ENCODE results near the gene GFRA4. TPM values are rescaled to one million over a fixed set of nuclear protein-coding genes. Genes with fewer than 3 reads are reported as not detected.

The GFRA4 gene
- total and polyA plus RNA-seq, 2 experiments from 2014 or later = not detected

- Histone ChIP-seq H3K4me2 (ENCODE audit: unreplicated experiment) (no peak overlapping the region), H3F3A (ENCODE audit: insufficient read depth) (0 out of 2 replicates have a peak, but pooled peaks cover 4% of the 10 kb centered on the region), H3K9me2 (ENCODE audit: insufficient read depth) (no peaks in the 10 kb centered on the region), H4K20me1 (ENCODE audit: insufficient read depth) (no peaks in the 10 kb centered on the region), H3K9ac (no peak overlapping the region), H3K79me2 (ENCODE audit: insufficient read depth) (no peaks in the 10 kb centered on the region), H3K4me1 (ENCODE audit: insufficient read depth) (no peaks in the 10 kb centered on the region), H3K36me3 (ENCODE audit: low read depth) (no peaks in the 10 kb centered on the region), H3K27ac (no peak overlapping the region), H3K27me3 (replicated peaks; ENCODE audit: insufficient read depth) (peaks cover 31% of the 10 kb centered on the region), H3K4me3 (no peak overlapping the region), H2AFZ (no peak overlapping the region), H3K9me3 (ENCODE audit: low read depth) (no peaks in the 10 kb centered on the region)
- no peak for DNase-seq
- 60 to 62% methylated on average over 11 to 12 of the region's 12 CpGs for WGBS, 2 experiments (ENCODE audit: low coverage in 1 of 2, low lambda C conversion rate in 2 of 2, missing lambda C conversion rate in 2 of 2)
- TF ChIP-seq EZH2 (IDR thresholded peaks at IDR 0.05; ENCODE audit: insufficient read depth, poor library complexity, severe bottlenecking) = no peak
- no peak for TF ChIP-seq EZH2phosphoT487 (IDR thresholded peaks at IDR 0.05; ENCODE audit: insufficient read depth, low read depth)
- in situ Hi-C loops (cut with MboI) = no loop called here
These were observed 3.5 kb downstream of the GFRA4 start for GRCh38 chr20:3659492-3660261.

DNA sequence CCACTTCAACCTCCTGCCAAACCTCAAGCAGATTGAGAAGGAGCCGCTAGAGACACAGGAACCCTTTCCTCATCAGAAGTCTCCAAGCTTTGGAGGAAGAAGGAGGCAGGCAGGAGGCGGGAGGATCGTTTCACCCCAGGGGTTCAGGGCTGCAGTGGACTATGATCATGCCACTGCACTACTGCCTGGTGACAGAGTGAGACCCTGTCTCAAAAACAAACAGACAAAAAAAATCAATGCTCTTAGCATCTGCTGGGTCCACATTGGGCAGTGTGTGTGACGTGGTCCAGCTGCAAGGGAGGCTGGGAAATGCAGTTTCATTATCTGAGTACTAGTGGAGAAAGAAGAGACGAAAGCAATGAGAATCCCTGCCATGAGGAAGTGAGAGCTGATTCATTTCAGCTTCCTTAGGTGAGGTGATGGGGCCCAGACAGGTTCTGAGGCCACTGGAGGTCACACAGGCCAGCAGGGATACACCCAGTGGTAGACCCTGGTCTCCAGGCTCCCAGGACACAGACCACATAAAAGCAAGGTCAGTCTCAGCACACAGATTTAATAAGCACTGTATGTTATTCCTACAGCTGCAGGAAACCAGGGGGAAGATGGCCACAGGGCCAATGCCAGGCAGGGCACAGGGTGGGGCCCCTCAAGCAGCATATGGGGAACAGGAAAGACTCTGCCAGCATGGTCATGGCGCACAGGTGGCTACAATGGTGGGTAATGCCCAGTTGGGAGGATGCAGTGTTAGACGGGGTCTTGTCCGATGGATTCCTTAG is 4.3 kb downstream of the GFRA4 start:
- Histone ChIP-seq H3K4me2 (ENCODE audit: unreplicated experiment) (no peak overlapping the region), H2AFZ (no peak overlapping the region), H3K27me3 (replicated peaks; ENCODE audit: insufficient read depth) (peaks cover 31% of the 10 kb centered on the region), H3K79me2 (ENCODE audit: insufficient read depth) (no peaks in the 10 kb centered on the region), H3K4me3 (no peak overlapping the region), H3K36me3 (ENCODE audit: low read depth) (no peaks in the 10 kb centered on the region), H3K27ac (no peak overlapping the region), H4K20me1 (ENCODE audit: insufficient read depth) (no peaks in the 10 kb centered on the region), H3K9me2 (ENCODE audit: insufficient read depth) (no peaks in the 10 kb centered on the region), H3K4me1 (ENCODE audit: insufficient read depth) (no peaks in the 10 kb centered on the region), H3K9ac (no peak overlapping the region), H3K9me3 (ENCODE audit: low read depth) (no peaks in the 10 kb centered on the region), H3F3A (ENCODE audit: insufficient read depth) (0 out of 2 replicates have a peak, but pooled peaks cover 2% of the 10 kb centered on the region)
- in situ Hi-C loops (cut with MboI) = no loop called here
- 54 to 56% methylated on average over 8 of the region's 8 CpGs for WGBS, 2 experiments (ENCODE audit: low coverage in 1 of 2, low lambda C conversion rate in 2 of 2, missing lambda C conversion rate in 2 of 2)
- no peak for TF ChIP-seq EZH2 (IDR thresholded peaks at IDR 0.05; ENCODE audit: insufficient read depth, poor library complexity, severe bottlenecking)
- no peak for TF ChIP-seq EZH2phosphoT487 (IDR thresholded peaks at IDR 0.05; ENCODE audit: insufficient read depth, low read depth)
- no peak for DNase-seq

DNA sequence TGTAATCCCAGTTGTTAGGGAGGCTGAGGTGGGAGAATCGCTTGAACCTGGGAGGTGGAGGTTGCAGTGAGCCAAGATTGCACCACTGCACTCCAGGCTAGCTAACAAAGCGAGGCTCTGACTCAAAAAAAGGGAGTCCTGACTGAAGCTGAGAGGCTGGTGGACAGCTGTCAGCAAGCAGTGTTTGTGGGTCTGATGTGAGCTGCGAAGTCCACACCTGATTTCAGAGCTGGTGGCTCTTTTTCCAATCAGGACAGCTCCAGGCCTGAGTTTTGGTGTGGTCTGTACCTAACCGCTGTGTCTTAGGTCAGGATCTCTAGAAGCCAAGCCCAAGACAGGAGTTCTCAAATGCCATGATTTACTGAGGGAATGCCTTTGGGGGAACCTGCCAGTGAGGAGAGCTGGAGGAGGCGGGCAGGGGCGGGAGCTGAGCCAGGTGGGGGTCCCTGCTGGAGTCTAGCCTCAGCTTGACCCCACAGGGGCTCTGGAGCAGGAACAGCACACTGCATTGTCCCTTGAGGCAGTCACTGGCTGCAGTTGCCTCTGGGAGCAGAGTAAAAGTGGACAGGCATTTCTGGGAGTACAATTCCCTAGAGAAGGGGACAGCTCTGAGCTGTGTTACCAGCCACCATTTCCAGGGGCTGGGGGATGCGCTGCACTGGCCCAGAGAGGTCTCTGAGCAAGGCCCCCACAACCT is 5.0 kb downstream of the GFRA4 start:
- H3K27me3 ChIP-seq (replicated peaks; ENCODE audit: insufficient read depth) = peaks cover 31% of the 10 kb centered on the region
- 69 to 75% methylated on average over 7 of the region's 7 CpGs for WGBS, 2 experiments (ENCODE audit: low coverage in 1 of 2, low lambda C conversion rate in 2 of 2, missing lambda C conversion rate in 2 of 2)

GRCh38 chr20:3655131-3655405 is 8.1 kb downstream of the GFRA4 start:
- no peaks in the 10 kb centered on the region for H3K79me2 ChIP-seq (ENCODE audit: insufficient read depth)

More for the DNA sequence above, 5.0 kb downstream of the GFRA4 start:
- Histone ChIP-seq H3K36me3 (ENCODE audit: low read depth) (no peaks in the 10 kb centered on the region), H3K4me2 (ENCODE audit: unreplicated experiment) (no peak overlapping the region), H3K4me3 (no peak overlapping the region), H4K20me1 (ENCODE audit: insufficient read depth) (no peaks in the 10 kb centered on the region), H3K9me2 (ENCODE audit: insufficient read depth) (no peaks in the 10 kb centered on the region), H3F3A (ENCODE audit: insufficient read depth) (no peaks in the 10 kb centered on the region), H3K27ac (no peak overlapping the region), H3K79me2 (ENCODE audit: insufficient read depth) (no peaks in the 10 kb centered on the region), H3K4me1 (ENCODE audit: insufficient read depth) (no peaks in the 10 kb centered on the region), H3K9me3 (ENCODE audit: low read depth) (no peaks in the 10 kb centered on the region), H3K9ac (no peak overlapping the region), H2AFZ (no peak overlapping the region)
- no peak for TF ChIP-seq EZH2 (IDR thresholded peaks at IDR 0.05; ENCODE audit: insufficient read depth, poor library complexity, severe bottlenecking)
- no peak for TF ChIP-seq EZH2phosphoT487 (IDR thresholded peaks at IDR 0.05; ENCODE audit: insufficient read depth, low read depth)
- no peak for DNase-seq
- in situ Hi-C loops (cut with MboI) = no loop called here

More at GRCh38 chr20:3655131-3655405, 8.1 kb downstream of the GFRA4 start:
- 90 to 92% methylated on average over 4 of the region's 4 CpGs for WGBS, 2 experiments (ENCODE audit: low coverage in 1 of 2, low lambda C conversion rate in 2 of 2, missing lambda C conversion rate in 2 of 2)
- H4K20me1 ChIP-seq (ENCODE audit: insufficient read depth) = no peaks in the 10 kb centered on the region
- H3K4me2 ChIP-seq (ENCODE audit: unreplicated experiment) = no peak overlapping the region
- DNase-seq = no peak
- no peak overlapping the region for H3K27ac ChIP-seq
- H3K4me3 ChIP-seq = no peak overlapping the region
- TF ChIP-seq EZH2phosphoT487 (IDR thresholded peaks at IDR 0.05; ENCODE audit: insufficient read depth, low read depth) (no peak), EZH2 (IDR thresholded peaks at IDR 0.05; ENCODE audit: insufficient read depth, poor library complexity, severe bottlenecking) (no peak)
- H2AFZ ChIP-seq = no peak overlapping the region
- no peaks in the 10 kb centered on the region for H3K9me2 ChIP-seq (ENCODE audit: insufficient read depth)
- H3F3A ChIP-seq (ENCODE audit: insufficient read depth) = no peaks in the 10 kb centered on the region
- peaks cover 10% of the 10 kb centered on the region for H3K27me3 ChIP-seq (replicated peaks; ENCODE audit: insufficient read depth)
- H3K36me3 ChIP-seq (ENCODE audit: low read depth) = no peaks in the 10 kb centered on the region
- in situ Hi-C loops (cut with MboI) = no loop called here
- no peak overlapping the region for H3K9ac ChIP-seq
- no peaks in the 10 kb centered on the region for H3K9me3 ChIP-seq (ENCODE audit: low read depth)
- no peaks in the 10 kb centered on the region for H3K4me1 ChIP-seq (ENCODE audit: insufficient read depth)
